HG03103 (cell line): ENCODE data around the gene ARFIP1.
A peak's percentile ranks its signal among the peaks of the same experiment; 100 is the strongest.
"Not testable (repeated sequence)": the region's sequence is repeated elsewhere in the genome, so short reads cannot be mapped to it uniquely, and the experiment has no call there.

Source experiments
- ATAC-seq: cut with Tn5 transposase; IDR thresholded peaks from one replicate; pipeline ENCODE4 v1.9.1; 2021; ENCODE audit warnings: low read depth; ENCODE audit not compliant: unreplicated experiment

Gene ARFIP1

DNA sequence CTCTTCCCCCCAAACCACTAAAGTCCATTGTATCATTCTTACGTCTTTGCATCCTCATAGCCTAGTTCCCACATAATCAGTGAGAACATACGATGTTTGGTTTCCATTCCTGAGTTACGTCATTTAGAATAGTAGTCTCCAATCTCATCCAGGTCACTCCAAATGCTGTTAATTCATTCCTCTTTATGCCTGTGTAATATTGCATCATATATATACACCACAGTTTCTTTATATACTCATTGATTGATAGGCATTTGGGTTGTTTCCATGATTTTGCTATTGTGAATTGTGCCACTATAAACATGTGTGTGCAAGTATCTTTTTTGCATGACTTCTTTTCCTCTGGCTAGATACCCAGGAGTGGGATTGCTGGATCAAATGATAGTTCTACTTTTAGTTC, 57.2 kb downstream of the ARFIP1 start:
- no peak for ATAC-seq

DNA sequence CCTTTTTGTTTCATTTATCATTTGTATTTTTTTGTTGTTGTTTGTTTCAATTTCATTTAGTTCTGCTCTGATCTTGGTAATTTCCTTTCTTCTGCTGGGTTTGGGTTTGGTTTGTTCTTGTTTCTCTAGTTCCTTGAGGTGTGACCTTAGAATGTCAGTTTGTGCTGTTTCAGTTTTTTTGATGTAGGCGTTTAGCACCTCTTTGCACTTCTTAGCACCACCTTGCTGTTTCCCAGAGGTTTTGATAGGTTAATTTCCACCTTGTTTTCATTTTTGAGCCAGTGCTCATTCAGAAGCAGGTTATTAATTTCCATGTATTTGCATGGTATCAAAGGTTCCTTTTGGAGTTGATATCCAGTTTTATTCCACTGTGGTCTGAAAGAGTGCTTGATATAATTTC, 60.0 kb downstream of the ARFIP1 start:
- ATAC-seq = not testable (repeated sequence)

- no peak for ATAC-seq
These were observed 63.8 kb downstream of the ARFIP1 start for GRCh38 chr4:152843481-152844090.

GRCh38 chr4:152847376-152847775, 67.6 kb downstream of the ARFIP1 start:
- ATAC-seq = no peak

DNA sequence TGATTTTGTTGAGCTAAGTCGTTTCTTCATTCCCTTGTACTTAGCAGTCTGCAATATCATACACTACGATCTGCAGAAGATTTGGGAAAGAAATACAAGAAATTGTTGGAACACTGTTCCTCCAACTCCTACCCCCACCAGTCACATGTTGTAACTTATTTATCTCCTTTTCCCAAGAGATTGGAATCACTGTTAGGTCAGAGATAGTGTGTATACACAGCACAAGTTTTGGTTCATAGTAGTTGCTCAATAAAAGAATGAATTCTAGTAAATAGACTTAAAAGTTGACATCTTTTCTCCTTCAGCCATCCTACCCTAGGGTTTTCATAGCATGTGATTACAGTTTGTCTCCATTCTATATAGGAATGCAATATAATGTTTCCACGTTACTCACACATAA, 68.8 kb downstream of the ARFIP1 start:
- ATAC-seq = no peak

GRCh38 chr4:152849350-152849749, 69.6 kb downstream of the ARFIP1 start:
- no peak for ATAC-seq

DNA sequence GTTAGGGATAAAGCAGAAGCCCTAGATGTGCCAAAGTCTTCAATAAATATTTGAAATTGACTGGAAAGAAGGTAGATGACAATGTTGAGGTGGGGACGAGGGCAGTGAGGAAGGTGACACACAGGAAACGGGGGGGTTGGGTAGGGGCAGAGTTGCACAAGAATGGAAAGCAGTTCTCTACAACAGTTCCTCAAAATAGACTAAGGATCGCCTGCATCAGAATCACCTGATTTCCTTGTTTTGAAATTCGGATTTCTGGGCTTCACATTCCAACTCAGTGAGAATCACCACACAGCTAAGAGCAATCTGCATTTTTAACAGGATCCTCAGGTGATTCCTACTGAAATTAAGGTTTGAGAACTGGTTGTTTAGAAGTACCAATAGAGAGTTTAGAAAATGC, 70.6 kb downstream of the ARFIP1 start:
- ATAC-seq = peak; percentile 55

DNA sequence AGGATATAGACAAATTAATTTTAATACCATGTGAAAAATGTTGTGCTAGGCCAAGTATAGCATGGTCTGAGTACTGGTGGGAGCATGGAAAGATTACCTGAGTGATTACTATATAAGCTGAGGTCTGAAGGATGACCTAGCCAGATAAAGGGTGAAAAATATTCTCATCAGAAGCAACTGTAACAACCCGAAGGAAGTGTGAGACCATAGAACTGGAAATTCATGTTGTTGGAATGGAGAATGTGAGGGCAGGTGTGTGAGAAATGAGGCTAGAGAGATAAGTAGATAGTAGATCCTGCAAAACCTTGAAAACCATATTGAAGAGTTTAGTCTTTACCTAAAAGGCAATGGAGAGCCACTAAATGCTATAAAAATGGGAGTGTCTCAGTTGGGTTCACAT, 71.5 kb downstream of the ARFIP1 start:
- no peak for ATAC-seq

GRCh38 chr4:152853293-152853692, 73.5 kb downstream of the ARFIP1 start:
- ATAC-seq = no peak

- not testable (repeated sequence) for ATAC-seq
These were observed 74.3 kb downstream of the ARFIP1 start for GRCh38 chr4:152854016-152854415.

- no peak for ATAC-seq
These were observed 77.2 kb downstream of the ARFIP1 start for GRCh38 chr4:152856960-152857359.

- no peak for ATAC-seq
These were observed 79.2 kb downstream of the ARFIP1 start for GRCh38 chr4:152858934-152859333.

- ATAC-seq = no peak
These were observed 80.3 kb downstream of the ARFIP1 start for GRCh38 chr4:152860046-152860445.

DNA sequence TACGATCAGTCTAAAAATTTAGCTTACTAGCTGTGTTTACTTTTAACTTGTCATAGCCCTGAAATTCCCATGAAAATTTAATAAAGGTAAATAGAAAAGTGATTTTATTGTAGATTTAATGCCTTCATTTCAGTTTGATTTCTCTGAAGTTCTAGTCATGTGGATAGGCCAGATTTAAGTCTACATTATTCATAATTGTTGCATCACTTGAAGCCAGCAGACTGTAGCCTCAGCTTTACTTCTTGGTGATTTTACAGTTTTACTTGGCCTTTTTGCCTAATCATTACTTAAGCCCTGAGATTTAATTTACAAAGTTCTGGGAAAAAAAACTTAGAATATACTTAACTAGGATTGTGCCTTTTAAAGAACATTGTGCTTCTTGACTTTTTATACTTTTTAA, 82.9 kb downstream of the ARFIP1 start:
- ATAC-seq = no peak

DNA sequence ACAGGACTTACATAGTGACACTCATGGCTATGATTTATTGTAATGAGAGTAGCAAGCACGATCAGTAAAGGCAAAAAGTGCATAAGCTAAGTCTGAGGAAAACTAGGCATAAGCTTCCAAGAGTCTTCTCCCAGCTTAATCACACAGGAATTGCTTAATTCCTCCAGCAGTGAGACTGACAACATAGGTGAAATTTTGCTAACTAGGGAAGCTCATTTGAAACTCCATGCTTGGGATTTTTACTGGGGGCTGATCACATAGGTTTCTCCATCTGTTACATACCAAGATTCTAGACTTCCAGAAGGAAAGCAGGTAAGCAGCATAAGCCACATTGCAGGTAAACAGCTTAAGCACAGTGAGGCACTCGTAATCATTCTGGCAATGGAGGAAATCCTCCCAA, 84.6 kb downstream of the ARFIP1 start:
- no peak for ATAC-seq

DNA sequence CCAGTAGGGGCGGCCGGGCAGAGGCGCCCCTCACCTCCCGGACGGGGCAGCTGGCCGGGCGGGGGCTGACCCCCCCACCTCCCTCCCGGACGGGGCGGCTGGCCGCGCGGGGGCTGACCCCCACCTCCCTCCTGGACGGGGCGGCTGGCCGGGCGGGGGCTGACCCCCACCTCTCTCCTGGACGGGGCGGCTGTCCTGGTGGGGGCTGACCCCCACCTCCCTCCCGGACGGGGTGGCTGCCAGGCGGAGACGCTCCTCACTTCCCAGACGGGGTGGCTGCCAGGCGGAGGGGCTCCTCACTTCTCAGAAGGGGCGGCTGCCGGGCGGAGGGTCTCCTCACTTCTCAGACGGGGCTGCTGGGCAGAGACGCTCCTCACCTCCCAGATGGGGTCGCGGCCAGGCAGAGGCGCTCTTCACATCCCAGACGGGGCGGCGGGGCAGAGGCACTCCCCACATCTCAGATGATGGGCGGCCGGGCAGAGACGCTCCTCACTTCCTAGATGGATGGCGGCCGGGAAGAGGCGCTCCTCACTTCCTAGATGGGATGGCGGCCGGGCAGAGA, 86.8 kb downstream of the ARFIP1 start:
- not testable (repeated sequence) for ATAC-seq

DNA sequence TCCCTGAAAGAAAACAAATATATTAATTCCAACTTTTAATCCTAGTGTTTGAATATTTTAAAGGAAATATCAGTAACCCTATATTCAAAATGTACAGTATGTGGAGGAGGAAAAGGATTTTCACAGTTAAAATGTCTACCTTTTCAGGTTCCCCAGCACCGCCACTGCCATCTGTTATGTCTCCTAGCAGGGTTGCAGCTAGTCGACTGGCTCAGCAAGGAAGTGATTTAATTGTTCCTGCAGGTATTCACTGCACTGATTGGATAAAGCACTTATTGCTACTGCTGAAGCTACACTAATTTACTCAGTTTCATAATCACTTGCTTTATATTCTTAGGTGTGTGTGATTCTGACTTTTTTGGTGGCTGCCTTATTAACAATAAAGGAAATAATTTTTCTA, 90.9 kb downstream of the ARFIP1 start:
- ATAC-seq = no peak

DNA sequence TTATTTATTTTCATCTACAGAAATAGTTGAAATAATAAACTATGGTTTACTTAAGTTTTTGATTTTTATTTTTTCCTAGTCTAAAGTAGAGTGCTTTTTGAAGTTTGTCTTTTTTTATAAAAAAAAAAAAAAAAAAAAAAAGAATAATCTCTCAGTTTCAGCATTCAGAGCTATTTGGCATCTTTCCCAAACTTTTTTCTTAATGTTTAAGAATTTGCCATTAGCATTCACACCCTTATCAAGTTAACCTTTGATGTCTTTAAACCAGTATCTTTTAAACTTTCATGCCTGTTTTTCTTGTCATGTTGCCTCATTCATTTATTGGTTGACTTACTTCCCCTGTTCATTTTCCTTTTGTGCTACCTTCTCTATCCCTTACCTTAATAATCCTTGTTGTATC, 95.5 kb downstream of the ARFIP1 start:
- ATAC-seq = no peak

DNA sequence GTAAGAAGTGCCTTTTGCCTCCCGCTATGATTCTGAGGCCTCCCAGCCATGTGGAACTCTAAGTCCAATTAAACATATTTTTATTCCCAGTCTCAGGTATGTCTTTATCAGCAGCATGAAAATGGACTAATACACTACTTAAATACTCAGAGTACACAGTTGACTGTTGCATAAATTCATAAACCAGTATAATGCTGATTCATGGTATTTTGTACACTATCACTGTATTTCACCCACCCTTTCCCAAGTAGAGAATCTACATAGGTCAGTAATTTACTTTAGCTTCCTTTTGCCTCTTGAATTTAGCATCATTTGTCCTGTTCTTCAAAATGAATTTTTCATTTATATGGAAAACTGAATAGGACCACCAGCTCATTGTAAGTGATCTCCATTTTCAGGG, 98.1 kb downstream of the ARFIP1 start:
- ATAC-seq = no peak

GRCh38 chr4:152880263-152880662, 100.5 kb downstream of the ARFIP1 start:
- no peak for ATAC-seq

DNA sequence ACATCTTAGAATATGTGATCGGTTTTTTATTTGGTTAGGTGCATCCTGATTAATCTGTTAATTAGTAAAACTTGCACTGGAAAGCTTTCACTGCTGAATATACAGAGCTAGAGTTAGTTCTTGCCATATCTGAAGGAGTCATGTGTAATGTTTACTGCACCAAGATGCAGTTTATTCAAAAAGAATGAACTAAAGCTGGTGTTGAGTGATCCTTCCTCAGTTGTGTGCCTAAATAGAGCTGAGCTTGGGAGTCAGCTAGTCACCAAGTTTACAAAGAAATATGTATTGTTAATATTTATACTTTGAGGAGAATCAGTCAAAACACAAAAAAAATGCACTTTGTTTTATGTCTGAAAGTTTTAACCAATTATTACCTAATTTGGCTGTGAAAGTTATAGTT, 102.2 kb downstream of the ARFIP1 start:
- ATAC-seq = no peak

GRCh38 chr4:152885185-152885584, 105.4 kb downstream of the ARFIP1 start:
- ATAC-seq = no peak

DNA sequence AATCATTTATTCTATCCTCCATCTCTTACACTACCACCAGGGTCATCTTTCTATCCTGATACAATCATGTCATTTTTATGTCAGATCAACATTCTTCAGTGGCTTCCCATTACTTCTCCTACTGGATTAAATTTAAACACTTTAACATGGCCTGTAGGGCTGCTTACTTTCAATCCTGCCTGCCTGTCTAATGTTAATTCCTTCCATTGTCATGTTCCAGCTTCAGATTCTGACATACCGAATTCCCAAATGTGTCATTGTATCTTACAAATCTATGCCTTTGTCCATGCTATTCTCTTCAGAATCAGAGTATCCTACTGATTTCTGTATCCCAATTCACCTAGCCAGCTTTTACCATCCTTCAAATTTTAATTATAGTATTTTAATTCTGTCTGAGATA, 106.4 kb downstream of the ARFIP1 start:
- ATAC-seq = no peak
